ENCODE data around the gene ALG12.

ALG12 gene

DNA sequence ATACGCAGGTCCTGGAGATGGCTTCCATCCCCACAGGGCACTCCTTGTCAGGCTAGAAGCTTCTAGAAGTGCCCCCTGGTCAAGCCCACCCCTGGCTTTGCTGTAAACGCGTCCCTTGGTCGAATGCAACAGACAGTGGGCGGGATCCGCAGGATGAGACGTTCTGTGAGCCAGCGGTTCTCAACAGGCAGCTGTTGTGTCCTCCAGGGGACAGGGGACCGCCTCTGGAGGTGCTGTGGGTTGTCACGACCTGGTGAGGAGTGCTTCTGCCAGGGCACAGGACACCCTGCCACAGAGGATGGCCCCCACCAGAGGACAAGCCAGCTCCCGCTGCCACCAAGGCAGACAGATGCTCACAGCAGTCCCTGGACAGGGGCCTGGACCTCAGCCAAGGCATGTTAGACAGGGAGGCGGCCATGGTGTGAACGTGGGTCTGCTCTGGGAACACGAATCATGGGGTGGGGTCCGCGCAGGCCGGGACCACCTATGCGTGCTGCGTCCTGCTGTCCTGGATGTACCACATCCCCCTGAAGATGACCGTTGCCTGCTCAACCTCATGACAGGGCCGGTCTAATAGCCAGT lies 11.8 kb upstream of the ALG12 start:
- H3K27me3 Mint-ChIP-seq: no peaks in the 10 kb centered on the region
- DNase-seq (no peak), ATAC-seq (no peak)
- H3K4me1 Mint-ChIP-seq: peaks cover 64% of the 10 kb centered on the region
- H3K27ac Mint-ChIP-seq: no peak overlapping the region
- H3K4me3 Mint-ChIP-seq: peak overlapping the region; percentile 19 to 53
- no peaks in the 10 kb centered on the region for H3K9me3 Mint-ChIP-seq

- no peaks in the 10 kb centered on the region for H3K27me3 Mint-ChIP-seq
- peak; percentile 80 to 88 for DNase-seq
- peak; percentile 77 for ATAC-seq
- peak overlapping the region; percentile 29 to 66 for H3K4me3 Mint-ChIP-seq
- H3K27ac Mint-ChIP-seq: no peak overlapping the region
- H3K4me1 Mint-ChIP-seq: peaks cover 71% of the 10 kb centered on the region
- no peaks in the 10 kb centered on the region for H3K9me3 Mint-ChIP-seq
These were observed 11.2 kb upstream of the ALG12 start for GRCh38 chr22:49929211-49929979.

- peaks cover 72% of the 10 kb centered on the region for H3K4me1 Mint-ChIP-seq
- no peaks in the 10 kb centered on the region for H3K9me3 Mint-ChIP-seq
- no peak overlapping the region for H3K27ac Mint-ChIP-seq
- ATAC-seq (no peak), DNase-seq (no peak)
- H3K4me3 Mint-ChIP-seq: peak overlapping the region; percentile 29 to 66
- no peaks in the 10 kb centered on the region for H3K27me3 Mint-ChIP-seq
These were observed 10.4 kb upstream of the ALG12 start for GRCh38 chr22:49928555-49929210.

DNA sequence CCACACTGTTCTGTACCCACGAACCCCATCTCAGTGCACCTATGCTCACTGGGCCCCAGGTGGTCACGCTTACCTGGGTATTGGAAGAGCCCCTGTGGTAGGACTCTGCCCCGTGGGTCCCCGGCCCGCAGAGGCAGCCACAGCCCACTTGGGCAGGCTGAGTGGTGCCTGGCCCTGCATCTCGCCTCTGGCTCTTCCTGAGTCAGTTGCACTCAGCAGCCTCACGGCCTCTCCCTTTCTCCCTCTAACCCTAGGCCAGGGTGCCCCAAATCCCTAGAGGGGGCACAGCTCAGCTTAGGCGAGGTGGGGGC lies 9.9 kb upstream of the ALG12 start:
- Mint-ChIP-seq H3K27me3 (no peaks in the 10 kb centered on the region), H3K27ac (no peak overlapping the region), H3K9me3 (no peaks in the 10 kb centered on the region), H3K4me1 (peaks cover 72% of the 10 kb centered on the region), H3K4me3 (peak overlapping the region in 1 of 2 donors; percentile 51)
- ATAC-seq (no peak), DNase-seq (no peak)

DNA sequence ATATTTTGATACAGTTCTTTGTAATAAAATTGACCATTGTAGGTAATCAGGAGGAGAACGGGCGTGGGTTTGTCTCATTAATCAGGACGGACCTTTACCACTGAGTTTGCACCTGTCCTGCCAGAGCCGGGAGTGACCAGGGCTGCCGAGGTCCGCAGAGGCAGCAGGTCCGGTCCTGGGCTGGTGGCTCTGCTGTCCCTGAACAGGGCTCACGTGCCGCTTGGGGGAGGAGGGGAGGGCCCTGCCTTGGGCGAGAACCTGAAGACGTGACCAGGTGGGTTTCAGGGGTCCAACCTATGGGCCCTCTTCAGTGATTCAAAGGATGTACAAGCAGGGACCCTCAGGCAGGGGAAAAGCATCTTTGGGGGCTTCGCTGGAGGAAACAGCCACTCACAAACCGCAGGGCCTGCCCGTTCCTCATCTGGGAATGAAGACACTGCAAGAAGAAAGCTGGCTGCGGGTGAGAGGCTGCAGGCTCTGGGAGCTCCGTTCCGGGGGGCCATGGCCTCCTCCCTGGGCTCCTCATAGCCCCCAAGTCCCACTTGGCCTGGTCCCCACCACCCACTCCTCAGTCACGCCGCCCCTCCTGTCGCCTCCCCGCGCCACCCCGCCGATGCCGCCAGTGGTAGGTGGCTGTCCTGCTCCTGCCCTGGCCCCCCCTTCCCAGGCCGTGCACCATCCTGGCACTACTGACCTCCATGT lies 9.4 kb upstream of the ALG12 start:
- Mint-ChIP-seq H3K27me3 (no peaks in the 10 kb centered on the region), H3K4me1 (peaks cover 69% of the 10 kb centered on the region), H3K9me3 (no peaks in the 10 kb centered on the region), H3K27ac (no peak overlapping the region), H3K4me3 (peak overlapping the region in 1 of 2 donors; percentile 66)
- DNase-seq: no peak
- no peak for ATAC-seq

GRCh38 chr22:49926916-49927315 lies 8.7 kb upstream of the ALG12 start:
- ATAC-seq: no peak
- H3K9me3 Mint-ChIP-seq: no peaks in the 10 kb centered on the region
- H3K4me1 Mint-ChIP-seq: peaks cover 72% of the 10 kb centered on the region
- no peaks in the 10 kb centered on the region for H3K27me3 Mint-ChIP-seq
- H3K4me3 Mint-ChIP-seq: peak overlapping the region; percentile 62 to 66
- no peak for DNase-seq
- H3K27ac Mint-ChIP-seq: peak overlapping the region; percentile 30 to 60

DNA sequence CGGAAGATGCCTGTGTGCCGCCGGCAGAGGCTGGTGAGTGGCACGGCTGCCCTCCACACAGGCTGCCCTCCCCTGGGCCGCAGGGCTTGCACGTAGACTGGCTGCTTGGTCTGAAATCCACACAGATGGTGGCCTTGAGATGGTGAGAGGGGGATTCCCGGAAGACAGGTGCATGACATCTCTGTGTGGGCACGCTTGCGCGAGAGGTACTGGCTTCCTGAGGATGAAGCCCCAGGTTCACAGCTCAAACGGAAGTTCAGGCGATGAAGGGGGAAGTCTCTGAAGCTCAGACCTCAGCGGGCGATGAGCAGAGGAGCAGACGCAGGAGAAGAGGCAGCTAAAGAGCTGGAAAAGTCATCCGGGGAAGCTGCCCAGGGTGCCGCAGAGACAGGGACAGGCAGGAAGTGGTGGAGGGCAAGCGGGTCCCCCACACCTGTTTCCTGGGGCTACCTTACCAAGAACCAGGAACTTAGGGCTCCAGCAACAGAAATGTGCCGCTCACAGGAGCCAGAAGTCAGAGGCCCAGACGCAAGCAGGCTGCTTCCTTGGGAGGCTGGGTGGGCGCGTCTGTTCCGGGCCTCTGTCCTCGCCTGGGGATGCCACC lies 7.4 kb upstream of the ALG12 start:
- peak; percentile 85 for ATAC-seq
- Mint-ChIP-seq H3K4me3 (peak overlapping the region; percentile 85 to 87), H3K9me3 (no peaks in the 10 kb centered on the region), H3K27ac (peak overlapping the region; percentile 93 to 96), H3K4me1 (peaks cover 66% of the 10 kb centered on the region), H3K27me3 (no peaks in the 10 kb centered on the region)
- peak; percentile 68 to 81 for DNase-seq

- H3K27me3 Mint-ChIP-seq: no peaks in the 10 kb centered on the region
- ATAC-seq (no peak), DNase-seq (no peak)
- H3K4me3 Mint-ChIP-seq: peak overlapping the region in 1 of 2 donors; percentile 17
- H3K27ac Mint-ChIP-seq: peak overlapping the region; percentile 14 to 78
- peaks cover 69% of the 10 kb centered on the region for H3K4me1 Mint-ChIP-seq
- H3K9me3 Mint-ChIP-seq: no peaks in the 10 kb centered on the region
These were observed 6.0 kb upstream of the ALG12 start for GRCh38 chr22:49924113-49924833.

DNA sequence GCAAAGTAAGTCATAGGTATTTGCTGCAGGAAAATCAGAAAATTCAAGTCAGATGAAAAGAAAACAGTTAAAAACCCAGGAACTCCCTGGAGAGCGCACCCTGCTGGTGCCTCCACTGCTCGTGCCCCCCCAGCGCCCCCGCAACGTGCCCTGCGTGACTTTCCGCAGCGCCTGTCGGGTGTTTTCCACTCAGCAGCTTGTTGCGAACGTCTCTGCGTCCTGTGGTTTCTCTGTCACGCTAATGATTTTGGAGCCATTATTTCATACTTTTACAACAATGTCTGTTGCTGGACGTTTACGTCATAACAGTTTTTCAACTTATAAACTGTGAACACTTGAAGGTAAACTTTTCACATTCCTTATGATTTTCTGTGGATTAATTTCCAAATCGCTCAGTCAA lies 5.2 kb upstream of the ALG12 start:
- H3K4me3 Mint-ChIP-seq: peak overlapping the region in 1 of 2 donors; percentile 21
- ATAC-seq: no peak
- peak overlapping the region in 1 of 2 donors; percentile 14 for H3K27ac Mint-ChIP-seq
- no peak for DNase-seq
- H3K9me3 Mint-ChIP-seq: no peaks in the 10 kb centered on the region
- no peaks in the 10 kb centered on the region for H3K27me3 Mint-ChIP-seq
- H3K4me1 Mint-ChIP-seq: peaks cover 72% of the 10 kb centered on the region

GRCh38 chr22:49922926-49923325 lies 4.7 kb upstream of the ALG12 start:
- H3K27ac Mint-ChIP-seq: no peak overlapping the region
- ATAC-seq: no peak
- no peak for DNase-seq

GRCh38 chr22:49922484-49922883 lies 4.2 kb upstream of the ALG12 start:
- no peak for DNase-seq
- Mint-ChIP-seq H3K4me1 (peaks cover 70% of the 10 kb centered on the region), H3K4me3 (no peak overlapping the region), H3K27ac (no peak overlapping the region), H3K27me3 (no peaks in the 10 kb centered on the region), H3K9me3 (no peaks in the 10 kb centered on the region)
- ATAC-seq: no peak

More at GRCh38 chr22:49922926-49923325, 4.7 kb upstream of the ALG12 start:
- H3K9me3 Mint-ChIP-seq: no peaks in the 10 kb centered on the region
- no peaks in the 10 kb centered on the region for H3K27me3 Mint-ChIP-seq
- H3K4me3 Mint-ChIP-seq: peak overlapping the region in 1 of 2 donors; percentile 21
- peaks cover 72% of the 10 kb centered on the region for H3K4me1 Mint-ChIP-seq

DNA sequence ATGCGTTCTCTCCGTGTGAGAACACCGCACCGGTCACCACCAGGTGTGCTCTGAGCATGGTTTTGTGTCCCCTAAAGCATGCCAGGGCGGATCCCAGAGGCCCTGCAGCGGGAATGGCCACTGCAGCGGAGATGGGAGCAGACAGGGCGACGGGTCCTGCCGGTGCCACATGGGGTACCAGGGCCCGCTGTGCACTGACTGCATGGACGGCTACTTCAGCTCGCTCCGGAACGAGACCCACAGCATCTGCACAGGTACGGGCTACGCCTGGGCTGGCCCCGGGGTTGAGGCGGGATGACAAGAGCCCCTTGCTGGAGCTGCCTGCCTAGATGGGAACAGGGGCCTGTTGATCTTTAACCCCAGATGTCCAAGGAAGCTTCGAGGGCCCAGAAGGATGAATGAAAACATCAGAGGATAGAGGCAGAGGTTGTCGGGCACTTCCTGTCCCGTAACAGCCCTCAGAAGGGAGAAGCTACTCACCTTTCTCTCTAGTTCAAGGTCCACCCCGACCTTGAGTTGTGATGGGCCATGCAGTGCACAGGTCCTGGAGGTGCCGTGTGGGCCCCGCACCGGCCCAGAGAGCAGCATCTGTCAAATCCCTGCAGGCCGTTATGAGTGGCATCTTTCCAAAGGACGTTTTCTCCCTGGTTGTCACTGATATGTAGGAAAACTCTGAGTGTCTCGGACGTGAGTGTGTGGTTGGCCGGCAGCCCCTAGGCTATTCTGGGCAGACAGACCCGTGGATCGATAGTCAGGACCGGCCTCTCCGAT lies 3.5 kb upstream of the ALG12 start:
- DNase-seq: no peak
- Mint-ChIP-seq H3K27me3 (no peaks in the 10 kb centered on the region), H3K27ac (peak overlapping the region in 1 of 2 donors; percentile 19), H3K9me3 (no peaks in the 10 kb centered on the region), H3K4me3 (no peak overlapping the region), H3K4me1 (peaks cover 70% of the 10 kb centered on the region)
- ATAC-seq: no peak

- no peaks in the 10 kb centered on the region for H3K27me3 Mint-ChIP-seq
- H3K4me1 Mint-ChIP-seq: peaks cover 68% of the 10 kb centered on the region
- H3K9me3 Mint-ChIP-seq: no peaks in the 10 kb centered on the region
- ATAC-seq (no peak), DNase-seq (no peak)
- no peak overlapping the region for H3K27ac Mint-ChIP-seq
- H3K4me3 Mint-ChIP-seq: no peak overlapping the region
These were observed 2.6 kb upstream of the ALG12 start for GRCh38 chr22:49920859-49921258.

Measured in stimulated activated naive CD8-positive, alpha-beta T cell treated with anti-CD3 and anti-CD28 coated beads, Interleukin-15, amount 100 ng/mL, for 72 hours (primary cell).